ENCODE data around the gene ALDH1L1.
"Not testable (repeated sequence)": the region's sequence is repeated elsewhere in the genome, so short reads cannot be mapped to it uniquely, and the experiment has no call there.

Gene ALDH1L1

DNA sequence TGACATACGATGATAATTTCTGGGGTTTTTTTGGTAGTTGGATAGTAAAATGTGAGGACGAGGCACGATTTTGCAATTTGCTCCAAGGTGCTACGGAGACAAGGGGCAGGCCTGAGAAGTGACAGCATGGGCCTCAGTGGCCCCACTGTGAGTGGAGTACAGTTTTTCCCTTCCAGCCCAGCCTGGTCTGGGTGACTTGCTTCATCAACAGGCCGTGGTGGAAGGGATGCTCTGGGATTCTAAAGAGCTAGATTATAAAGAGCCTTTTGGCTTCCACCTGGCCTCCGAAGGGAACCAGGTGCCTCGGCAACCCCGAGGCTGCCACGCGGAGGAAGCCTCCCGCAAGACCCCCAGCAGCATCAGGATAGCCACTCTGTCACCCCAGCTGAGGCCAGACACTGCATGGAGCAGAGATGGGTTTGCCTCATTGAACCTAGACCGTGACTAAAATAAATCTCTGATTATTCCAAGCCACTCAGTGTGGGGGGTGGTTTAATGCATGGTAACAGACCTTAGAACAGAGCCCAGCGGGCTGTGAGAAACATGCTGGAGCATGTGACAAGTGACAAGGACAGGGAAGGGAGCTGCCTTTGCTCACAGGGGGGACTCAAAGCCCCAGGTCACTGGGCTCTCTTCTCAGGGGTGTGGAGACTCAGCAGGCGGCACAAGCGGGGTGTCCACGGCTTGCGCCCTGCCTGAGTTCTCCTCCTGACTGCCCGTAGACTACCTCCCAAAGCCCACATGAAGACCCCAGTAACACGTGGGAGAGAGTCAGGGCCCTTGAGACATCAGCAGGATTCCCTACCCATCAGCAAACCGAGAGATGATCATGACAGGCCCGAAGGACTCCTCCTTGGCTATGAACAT, 73.8 kb downstream of the ALDH1L1 start:
- no peak for DNase-seq (ENCODE audit: low read depth in 3 of 3)

DNA sequence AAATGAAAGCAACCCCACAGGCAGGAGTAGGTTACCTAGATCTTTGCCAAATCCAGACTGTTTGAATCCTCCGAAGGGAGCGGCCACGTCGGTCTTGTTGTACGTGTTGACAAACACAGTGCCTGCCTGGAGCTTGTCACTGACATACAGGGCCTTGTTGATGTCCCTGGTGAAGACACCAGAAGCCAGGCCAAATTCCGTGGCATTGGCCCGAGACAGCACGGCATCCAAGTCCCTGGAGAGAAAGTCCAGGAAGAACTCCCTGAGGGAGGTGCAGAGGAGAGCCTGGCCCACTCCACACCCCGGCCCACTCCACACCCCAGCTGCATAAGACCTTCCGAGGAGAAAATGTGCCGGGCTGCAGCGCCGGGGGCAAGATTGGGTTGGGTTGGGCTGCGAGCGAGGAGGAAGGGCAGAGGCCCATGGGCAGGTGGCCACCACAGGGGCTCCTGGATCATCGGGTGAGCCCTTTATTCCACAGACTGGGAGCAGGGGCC, 74.6 kb downstream of the ALDH1L1 start:
- no peak for DNase-seq (ENCODE audit: low read depth in 3 of 3)

DNA sequence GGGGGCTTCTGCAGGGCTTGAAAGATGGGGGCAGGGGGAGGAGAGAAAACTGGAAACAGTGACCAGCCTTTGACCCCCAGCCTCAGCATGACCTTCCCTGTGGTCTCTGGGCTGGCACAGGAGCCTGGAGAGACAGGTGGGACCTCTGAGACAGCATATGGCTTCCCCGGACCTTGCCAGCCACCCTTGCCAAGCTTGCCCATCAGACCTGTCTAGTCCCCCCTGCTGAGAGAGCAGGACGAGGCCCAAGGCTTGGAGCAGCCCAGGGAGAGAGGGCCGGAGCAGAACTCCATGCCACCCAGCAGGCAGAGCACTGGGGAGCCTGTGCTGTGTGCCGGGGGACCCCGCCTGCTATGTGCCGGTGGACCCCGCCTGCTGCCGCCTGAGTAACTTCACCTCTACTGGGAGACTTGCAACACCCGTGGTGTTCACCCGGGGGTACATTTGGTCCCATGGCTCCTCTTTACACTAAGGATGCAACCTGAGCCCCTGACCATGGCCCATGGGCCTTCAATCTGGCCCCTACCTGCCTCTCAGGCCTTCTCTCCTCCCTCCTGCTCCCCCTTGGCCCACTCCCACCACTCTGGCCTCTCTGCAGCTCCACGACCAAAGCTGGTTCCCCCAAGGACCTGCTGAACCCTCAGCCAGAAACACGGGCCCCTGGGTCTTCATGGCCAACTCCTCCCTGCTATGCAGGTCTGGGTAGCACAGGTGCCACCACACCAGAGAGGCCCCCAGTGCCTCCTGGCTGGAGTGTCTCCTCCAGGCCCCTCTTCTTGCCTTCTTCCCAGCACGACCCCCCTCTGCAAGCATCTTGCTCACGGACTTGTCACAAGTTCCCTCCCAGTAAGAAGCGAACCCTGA, 75.4 kb downstream of the ALDH1L1 start:
- DNase-seq (ENCODE audit: low read depth in 3 of 3) = no peak

DNA sequence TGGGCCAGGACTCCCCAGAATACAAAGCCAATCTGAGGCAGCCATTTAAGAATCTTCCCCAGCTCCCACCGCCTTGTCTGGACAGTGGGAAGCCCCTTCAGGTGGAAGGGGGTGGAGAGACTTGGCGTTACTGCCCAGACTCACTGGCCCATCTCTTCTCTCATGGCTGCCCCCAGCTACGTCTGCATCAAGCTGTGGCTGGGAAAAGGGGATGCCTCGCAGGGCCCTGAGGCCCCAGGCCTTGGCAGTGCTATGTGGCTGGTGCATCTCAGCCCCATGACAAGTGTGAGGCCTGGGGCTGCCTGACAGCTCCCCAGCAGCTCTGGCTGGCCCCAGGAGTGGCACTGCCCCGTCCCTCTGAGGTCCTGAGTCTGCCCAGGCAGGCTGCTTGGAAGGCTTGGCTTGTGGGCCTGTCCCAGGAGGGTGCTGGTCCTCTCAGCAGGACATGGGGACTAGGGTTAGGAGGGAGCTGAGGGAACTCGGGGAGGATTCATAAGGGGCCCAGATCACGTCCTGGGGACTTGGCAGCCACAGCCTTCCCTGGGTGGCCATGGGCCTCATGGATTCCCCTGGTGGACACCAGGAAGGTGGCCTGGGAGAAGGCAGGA, 76.3 kb downstream of the ALDH1L1 start:
- DNase-seq (ENCODE audit: low read depth in 3 of 3) = no peak

DNA sequence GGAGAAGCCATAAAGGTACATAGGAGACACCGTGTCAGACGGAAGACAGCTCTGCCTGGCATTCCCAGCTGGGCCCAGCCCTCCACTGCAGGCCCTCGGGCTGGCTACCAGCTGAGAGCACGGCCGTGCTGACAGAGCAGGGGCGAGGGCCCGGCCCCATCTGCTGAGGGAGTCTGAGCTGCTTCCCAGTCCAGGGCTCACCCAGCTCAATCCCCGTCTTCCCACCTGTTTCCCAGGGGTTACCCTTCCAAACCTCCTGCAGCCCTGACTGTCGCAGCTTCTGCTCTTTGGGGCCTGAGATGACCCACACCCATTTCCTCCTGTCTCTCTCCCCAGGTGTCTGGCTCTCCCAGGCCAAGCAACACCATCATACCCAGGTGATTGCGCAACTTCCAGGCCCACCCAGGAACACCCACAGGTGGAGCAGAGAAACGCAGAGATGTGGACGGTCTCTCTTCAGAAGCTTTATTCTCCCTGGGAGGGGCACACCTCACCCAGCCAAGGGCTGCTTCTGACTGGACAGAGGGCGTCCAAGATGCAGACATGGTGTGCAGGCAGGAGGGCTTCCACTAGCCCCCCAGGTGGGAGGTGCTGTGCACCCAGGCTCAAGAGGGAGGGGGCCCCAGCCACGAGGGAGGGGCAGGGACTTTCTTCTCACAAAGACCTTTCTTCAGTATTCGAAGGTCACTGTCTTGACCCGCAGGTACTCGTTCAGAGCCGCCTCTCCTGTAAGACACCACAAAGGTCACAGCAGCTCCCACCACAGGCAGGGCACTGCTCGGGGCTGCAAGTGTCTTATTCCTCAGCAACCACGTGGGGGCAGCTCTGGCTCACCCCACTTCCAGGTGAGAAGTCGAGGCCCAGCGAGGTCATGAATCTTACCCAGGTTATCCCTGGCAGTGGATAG, 77.0 kb downstream of the ALDH1L1 start:
- no peak for DNase-seq (ENCODE audit: low read depth in 3 of 3)

DNA sequence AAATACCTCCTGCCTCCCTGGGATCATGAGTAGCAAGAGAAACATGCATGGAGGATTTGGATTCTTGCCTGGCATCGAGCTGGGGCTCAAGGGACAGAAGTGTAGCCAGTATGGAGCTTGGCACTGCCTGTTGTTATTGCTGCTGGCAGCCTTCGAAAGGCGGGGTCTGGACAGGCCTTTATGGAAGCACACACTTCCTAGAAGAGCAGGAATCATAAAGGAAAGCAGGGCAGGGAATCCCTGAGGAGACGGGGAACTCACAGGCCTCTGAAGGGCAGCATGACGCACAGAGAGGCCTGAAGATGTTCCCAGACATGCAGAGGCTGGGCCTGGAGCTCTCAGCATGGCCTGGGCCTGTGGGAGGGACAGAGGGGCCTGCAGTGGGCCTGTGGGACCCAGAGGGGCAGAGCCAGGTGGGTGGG, 77.8 kb downstream of the ALDH1L1 start:
- no peak for DNase-seq (ENCODE audit: low read depth in 3 of 3)

DNA sequence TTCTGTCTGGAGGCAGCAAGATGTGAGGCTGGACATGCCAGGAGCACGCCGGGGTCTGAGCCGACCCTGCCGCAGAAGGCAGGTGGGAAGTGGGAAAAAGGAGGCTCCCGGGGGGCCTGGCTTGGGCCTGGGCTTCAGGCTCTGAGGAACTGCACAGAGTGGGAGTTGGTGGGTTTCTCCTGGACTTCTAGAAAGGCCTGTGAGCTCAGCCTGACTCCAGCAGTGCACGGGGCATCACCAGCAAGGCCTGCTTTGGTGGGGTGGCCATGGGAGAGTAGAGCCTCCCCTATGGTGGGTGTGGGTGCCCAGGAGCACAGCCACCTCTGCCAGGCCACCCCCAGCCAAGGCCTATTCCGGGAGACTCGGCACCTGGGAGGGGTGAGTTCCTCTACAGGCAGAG, 78.4 kb downstream of the ALDH1L1 start:
- DNase-seq (ENCODE audit: low read depth in 3 of 3) = no peak

DNA sequence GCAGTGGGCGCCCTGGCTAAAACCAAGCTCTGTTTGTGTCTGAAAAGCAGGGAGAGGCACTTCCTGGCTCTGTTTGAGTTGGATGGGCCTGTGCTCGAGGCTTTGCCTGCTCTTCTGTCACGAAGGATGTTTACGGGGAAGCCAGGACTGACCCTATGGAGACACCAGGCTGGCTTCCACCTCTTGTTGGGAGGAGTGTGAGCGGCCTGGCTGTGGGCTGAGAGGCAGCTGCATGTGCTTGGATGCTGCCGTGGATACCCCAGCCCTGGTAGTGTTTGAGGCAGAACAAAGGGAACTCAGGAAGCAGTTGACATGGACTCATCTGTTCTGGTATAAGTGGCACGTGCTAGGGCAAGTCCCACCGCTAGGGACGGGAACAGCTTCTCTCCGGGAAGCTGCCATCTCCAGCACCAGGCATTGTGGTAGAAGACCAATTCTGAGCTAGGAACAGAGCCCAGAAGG, 78.8 kb downstream of the ALDH1L1 start:
- no peak for DNase-seq (ENCODE audit: low read depth in 3 of 3)

DNA sequence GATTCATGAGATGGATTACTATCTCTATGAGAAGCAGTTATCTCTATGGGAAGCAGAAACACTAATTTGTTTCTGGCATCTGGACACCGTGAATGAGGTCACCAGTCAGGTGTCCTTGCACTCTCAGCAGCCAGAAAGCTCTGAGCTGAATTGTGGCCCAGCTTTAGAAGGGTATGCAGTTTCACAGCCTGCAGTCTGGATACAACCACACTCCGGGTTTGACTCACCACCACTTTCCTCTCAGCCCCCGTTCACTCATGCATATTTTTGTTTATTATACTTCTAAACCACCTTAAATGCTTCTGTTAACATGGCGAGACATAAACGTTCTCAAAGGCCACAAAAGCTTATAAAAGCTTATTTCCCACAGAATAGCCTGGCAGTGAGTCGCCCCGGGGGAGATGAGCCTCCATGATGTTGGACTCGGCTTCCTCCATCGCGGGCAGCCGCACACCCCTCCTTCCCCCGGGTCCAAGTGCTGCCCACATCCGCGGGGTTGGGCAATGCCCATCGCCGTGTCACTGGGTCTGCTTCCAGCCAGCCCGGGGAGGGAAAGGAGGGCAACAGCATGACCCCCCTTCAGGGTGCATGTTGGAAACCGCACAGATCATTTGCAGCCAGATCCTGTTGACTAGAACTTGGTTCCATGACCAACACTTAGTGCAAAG, 79.6 kb downstream of the ALDH1L1 start:
- DNase-seq (ENCODE audit: low read depth in 3 of 3) = no peak

DNA sequence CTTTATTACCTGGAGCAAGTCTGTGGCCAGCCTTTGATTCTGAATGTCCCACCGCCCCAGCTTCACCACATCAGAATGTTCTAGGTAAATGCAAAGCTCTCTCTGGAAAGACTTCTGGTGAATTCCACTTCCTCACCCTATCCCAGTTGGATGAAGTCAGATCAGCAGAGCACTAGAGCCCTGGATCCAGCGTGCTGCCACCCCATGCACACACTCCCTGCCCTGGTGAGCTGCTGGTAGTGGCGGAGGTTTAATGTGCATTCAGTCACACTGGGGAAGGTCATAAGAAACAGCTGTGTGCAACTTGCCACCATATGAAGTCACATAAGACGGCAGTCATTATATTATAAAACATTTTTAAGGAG, 80.1 kb downstream of the ALDH1L1 start:
- no peak for DNase-seq (ENCODE audit: low read depth in 3 of 3)

DNA sequence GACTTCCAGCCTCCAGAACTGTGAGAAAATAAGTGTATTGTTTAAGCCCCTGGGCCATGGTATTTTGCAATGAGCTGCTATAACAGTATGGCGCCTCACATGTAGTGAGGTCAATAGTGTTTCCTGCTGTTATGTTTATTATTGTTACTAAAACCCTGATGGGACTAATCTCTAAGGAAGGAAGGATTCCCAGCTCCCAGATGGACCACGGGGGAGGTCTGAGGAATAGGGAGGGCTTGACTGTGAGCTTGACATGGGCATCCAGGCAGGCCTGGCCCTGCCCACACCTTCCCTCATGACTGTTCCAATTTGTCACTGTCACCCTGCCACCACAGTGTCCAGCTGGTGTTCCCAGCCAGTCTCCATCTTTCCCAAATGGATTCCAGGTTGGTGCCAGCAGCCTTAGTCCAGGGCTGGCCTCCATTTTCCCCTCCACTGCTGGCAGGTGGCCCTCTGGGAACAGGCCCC, 82.0 kb downstream of the ALDH1L1 start:
- DNase-seq (ENCODE audit: low read depth in 3 of 3) = no peak

DNA sequence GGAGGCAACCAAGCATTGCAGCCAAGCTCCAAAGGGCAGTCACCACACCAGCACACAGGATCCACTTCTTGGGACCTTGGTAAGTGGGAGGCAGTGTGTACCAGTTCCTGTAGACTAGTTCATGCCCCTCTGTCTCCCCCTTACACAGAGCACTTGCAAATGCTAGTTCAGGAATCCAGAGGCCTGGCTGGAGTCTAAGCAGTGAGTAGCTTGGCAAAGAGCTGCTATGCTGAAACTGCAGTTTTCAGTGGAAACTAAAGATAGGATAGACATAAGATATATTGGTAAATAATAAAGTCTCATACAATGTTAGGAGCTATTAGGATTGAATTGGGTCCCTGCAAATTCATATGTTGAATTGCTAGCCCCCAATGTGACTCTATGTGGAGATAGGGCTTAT, 82.6 kb downstream of the ALDH1L1 start:
- DNase-seq (ENCODE audit: low read depth in 3 of 3) = no peak

DNA sequence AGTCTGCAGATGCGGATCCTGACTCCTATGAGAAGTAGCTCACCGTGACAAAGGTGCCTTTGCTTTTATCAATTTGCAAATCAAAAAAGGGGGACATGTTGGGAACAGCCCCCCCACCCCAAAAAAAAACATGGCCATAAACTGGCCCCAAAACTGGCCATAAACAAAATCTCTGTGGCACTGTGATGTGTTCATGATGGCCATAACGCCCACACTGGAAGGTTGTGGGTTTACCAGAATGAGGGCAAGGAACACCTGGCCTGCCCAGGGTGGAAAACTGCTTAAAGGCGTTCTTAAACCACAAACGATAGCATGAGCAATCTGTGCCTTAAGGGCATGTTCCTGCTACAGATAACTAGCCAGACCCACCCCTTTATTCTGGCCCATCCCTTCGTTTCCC, 84.1 kb downstream of the ALDH1L1 start:
- not testable (repeated sequence) for DNase-seq (ENCODE audit: low read depth in 3 of 3)

DNA sequence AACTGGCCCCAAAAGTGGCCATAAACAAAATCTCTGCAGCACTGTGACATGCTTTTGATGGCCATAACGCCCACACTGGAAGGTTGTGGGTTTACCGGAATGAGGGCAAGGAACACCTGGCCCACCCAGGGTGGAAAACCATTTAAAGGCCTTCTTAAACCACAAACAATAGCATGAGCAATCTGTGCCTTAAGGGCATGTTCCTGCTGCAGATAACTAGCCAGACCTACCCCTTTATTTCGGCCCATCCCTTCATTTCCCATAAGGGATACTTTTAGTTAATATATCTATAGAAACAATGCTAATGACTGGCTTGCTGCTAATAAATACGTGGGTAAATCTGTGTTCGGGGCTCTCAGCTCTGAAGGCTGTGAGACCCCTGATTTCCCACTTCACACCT, 88.3 kb downstream of the ALDH1L1 start:
- not testable (repeated sequence) for DNase-seq (ENCODE audit: low read depth in 3 of 3)

DNA sequence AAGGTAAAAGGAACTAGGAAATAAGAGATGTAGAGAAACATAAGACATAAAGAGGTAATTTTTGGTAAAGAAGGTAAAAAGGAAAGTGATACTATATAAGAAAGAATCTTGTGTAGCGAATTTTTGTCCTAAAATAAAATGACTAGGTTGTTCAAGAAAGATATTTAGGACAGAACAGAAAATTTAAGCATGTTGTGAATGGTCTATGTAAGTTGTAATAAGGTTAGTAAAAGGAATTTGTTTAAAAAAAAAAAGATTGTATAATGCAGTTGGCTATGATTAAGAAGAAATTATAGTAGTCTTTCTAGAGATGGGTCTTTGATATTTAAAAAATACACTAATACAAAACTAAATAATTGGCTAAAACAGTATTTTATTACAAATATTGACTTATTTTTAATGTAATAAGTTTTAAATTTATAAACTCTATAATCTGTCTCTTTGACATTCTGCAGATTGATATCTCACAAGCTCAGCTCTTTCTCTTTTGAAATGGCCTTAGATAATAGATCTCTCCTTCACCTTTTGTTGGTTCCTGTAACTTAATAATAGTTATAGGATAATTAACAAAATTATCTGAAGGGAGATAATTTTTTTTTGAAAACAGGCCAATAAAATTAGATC, 92.7 kb downstream of the ALDH1L1 start:
- no peak for DNase-seq (ENCODE audit: low read depth in 3 of 3)

DNA sequence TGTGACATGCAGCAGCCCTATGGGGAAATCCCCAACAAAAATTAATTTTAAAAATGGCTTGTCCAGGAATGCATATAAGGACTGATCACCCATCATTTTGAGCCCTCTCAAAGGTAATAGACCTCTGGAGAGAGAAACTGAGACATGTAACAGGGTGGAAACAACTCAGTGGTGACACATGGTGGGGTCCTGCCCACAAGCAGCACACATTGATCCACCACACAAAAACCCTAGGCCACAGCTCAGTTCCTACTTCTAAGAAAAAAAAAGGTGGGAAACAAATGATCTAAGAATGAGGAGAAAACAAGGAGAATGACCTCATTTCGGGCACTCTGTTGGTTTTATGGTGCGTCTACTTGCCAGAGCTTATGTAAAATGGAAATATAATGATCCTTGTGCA, 94.5 kb downstream of the ALDH1L1 start:
- DNase-seq (ENCODE audit: low read depth in 3 of 3) = no peak

DNA sequence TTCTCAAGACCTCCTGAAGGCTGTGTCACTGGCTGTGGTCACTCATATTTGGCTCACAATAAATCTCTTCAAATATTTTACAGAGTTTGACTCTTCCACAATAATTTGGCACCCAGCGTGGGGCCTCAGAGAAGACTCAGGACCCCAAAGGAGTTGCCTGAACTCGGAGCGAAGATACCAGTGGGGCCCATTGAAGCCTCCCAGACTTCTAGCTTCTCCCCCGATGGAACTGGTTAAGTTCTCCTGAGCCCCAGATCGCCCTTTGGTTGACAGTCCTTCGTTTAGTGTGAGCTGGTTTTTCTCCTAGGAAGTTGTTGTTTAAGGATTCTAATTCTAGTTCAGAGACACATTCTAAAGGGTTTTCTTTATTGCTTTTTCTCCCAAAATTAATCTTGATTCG, 95.1 kb downstream of the ALDH1L1 start:
- no peak for DNase-seq (ENCODE audit: low read depth in 3 of 3)

DNA sequence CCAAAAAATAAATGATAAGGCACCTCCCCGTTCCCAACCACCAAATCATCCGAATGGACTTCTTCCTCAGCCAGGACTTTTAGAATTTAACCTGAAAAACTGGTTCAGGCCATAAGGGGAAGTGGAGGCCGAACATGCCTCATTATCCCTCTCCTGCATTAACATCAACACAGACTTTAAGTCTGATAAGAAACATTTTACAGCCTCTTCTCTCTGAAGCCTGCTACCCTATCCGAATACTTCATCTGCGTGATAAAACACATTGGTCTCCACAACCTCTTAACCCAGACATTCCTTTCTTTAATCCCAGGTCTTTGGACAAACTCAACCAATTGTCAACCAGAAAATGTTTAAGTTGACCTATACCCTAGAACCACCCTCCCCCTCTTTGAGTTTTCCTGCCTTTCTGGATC, 95.6 kb downstream of the ALDH1L1 start:
- DNase-seq (ENCODE audit: low read depth in 3 of 3) = no peak

DNA sequence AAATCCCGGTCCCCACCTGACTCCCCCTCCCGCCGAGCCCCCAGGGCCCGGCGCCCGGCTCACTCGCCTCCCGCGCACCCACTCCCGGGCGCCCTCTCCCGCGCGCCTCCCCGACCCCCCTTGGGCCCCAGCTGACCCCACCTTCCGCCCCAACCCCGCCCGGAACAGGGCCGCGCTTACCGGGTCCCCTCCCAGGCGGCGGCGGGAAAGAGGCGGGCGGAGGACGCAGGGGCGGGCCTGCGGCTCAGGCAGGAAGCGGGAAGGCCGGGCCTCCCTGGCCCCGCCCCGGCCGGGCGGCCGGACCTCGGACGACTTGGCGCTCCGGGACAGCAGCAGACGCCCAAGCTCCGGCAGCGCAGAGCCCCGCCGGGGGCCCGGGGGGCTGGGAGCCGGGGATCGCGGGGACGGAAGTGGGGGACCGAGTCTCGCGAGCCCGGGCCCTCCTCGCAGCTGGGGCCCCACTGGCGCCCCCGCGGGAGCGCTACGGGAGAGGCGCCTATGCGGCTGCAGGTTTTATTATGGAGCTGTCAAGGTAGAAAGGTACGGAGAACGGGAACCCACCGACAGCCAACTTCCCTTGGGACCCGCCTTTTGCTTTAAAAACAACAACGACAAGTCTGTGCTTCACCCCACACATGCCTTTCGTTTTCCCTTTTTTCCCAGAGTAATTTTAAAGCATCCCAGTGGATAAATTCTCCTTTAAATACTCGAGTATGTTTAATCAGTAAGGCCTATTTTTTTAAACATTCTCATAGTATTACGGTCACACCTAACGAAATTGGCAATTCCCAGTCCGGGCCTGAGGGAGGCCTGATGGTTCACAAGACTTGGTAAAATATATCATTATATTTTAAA, 96.2 kb downstream of the ALDH1L1 start, which contains the start of gene SLC41A3:
TSS of gene SLC41A3 (minus strand) at position 212 of the 855 bp plus-strand sequence. CDS start 15,905 bp downstream, outside the sequence.
- peak; percentile 73 to 89 (median 75) for DNase-seq (ENCODE audit: low read depth in 3 of 3)
